Natural killer cell (primary cell): ENCODE data around the gene RAD9A. TPM values are rescaled to one million over a fixed set of nuclear protein-coding genes. Genes with fewer than 3 reads are reported as not detected.

Source experiments
- ATAC-seq, 3 donors: fragments of 150-1000 bp in 2 of 3; fragments of 200-7000 bp in 1 of 3; cut with Tn5 transposase; 1 replicate in 1 of 3; 2 replicates in 2 of 3; pipeline ENCODE4 v1.10.0; 2021; ENCODE audit warnings: mild to moderate bottlenecking in 2 of 3, moderate library complexity in 2 of 3
- DNase-seq, 2 donors: peaks; one replicate each; pipeline versions ENCODE4 v3.0.0 to v3.0.0-alpha.2; 2013 to 2021; ENCODE audit warnings: mixed read lengths in 1 of 2
- H3K27ac ChIP-seq: one replicate; pipeline ENCODE4 v1.5.1; 2013; ENCODE audit warnings: mild to moderate bottlenecking, low read length
- H3K27me3 ChIP-seq: one replicate; pipeline ENCODE4 v1.6.1; 2013; ENCODE audit warnings: low read length; ENCODE audit not compliant: control insufficient read depth, insufficient read depth
- H3K36me3 ChIP-seq: one replicate; pipeline ENCODE4 v1.6.1; 2013; ENCODE audit warnings: low read length; ENCODE audit not compliant: control insufficient read depth, insufficient read depth
- H3K4me1 ChIP-seq: one replicate; pipeline ENCODE4 v1.6.1; 2013; ENCODE audit warnings: low read length; ENCODE audit not compliant: control insufficient read depth, insufficient read depth
- H3K4me3 ChIP-seq: one replicate; pipeline ENCODE4 v1.5.1; 2013; ENCODE audit warnings: low read length
- H3K9me3 ChIP-seq: one replicate; pipeline ENCODE4 v1.6.1; 2013; ENCODE audit warnings: low read length; ENCODE audit not compliant: control insufficient read depth, insufficient read depth
- H3K27ac Mint-ChIP-seq, 2 donors: one replicate each; pipeline ENCODE4 v1.8.0; 2022; ENCODE audit warnings: mild to moderate bottlenecking in 2 of 2, mixed read lengths in 2 of 2, moderate library complexity in 1 of 2
- H3K27me3 Mint-ChIP-seq, 2 donors: one replicate each; pipeline ENCODE4 v1.8.0; 2022; ENCODE audit warnings: low read depth in 2 of 2, mixed read lengths in 2 of 2
- H3K36me3 Mint-ChIP-seq: one replicate; pipeline ENCODE4 v1.8.0; 2022; ENCODE audit warnings: mixed read lengths
- H3K4me1 Mint-ChIP-seq, 2 donors: one replicate each; pipeline ENCODE4 v1.8.0; 2022; ENCODE audit warnings: mixed read lengths in 2 of 2
- H3K4me3 Mint-ChIP-seq: one replicate; pipeline ENCODE4 v1.8.0; 2022; ENCODE audit warnings: mild to moderate bottlenecking, moderate library complexity, mixed read lengths
- H3K9me3 Mint-ChIP-seq, 2 donors: one replicate each; pipeline ENCODE4 v1.8.0; 2022; ENCODE audit warnings: mixed read lengths in 2 of 2
- CTCF ChIP-seq: fragments of 200-600 bp; IDR thresholded peaks from one replicate; pipeline ENCODE4 v1.8.0; 2022; ENCODE audit warnings: antibody characterized with exemption
- WGBS: methylation state at CpG from one replicate; pipeline ENCODE4 v1.1.7; 2013; ENCODE audit warnings: missing lambda C conversion rate; ENCODE audit not compliant: insufficient coverage; 5-methylcytosine and 5-hydroxymethylcytosine counted together
- intact Hi-C: fragments of 100-400 bp; cut with micrococcal nuclease; formaldehyde crosslinking; loops from one replicate; pipeline ENCODE4 v1.14.2; 2022
- total RNA-seq, 4 donors: library from RNA; stranded (reverse); fragments of 120-200 nt in 1 of 4; gene quantifications; one replicate each; pipeline versions ENCODE4 v1.2.3 to v1.2.4, GENCODE V29; 2013 to 2022

Gene RAD9A
- total RNA-seq, 3 donors from 2014 or later (not counting 1 experiment from before 2014, with no cell fraction given), result 30.2 to 47.1 (median 37.3) TPM

GRCh38 chr11:67434395-67434881, 42.7 kb downstream of the RAD9A start:
- Histone ChIP-seq H3K9me3 (no peaks in the 10 kb centered on the region), H3K4me3 (no peak overlapping the region), H3K36me3 (peaks cover 35% of the 10 kb centered on the region), H3K27me3 (no peaks in the 10 kb centered on the region), H3K27ac (peak overlapping the region; percentile 86), H3K4me1 (peaks cover 73% of the 10 kb centered on the region)
- H3K9me3 Mint-ChIP-seq, result no peaks in the 10 kb centered on the region
- peak overlapping the region; percentile 78 for H3K4me3 Mint-ChIP-seq
- ATAC-seq, result peak in 1 of 3 donors; percentile 3
- 47% methylated on average over 23 of the region's 23 CpGs for WGBS
- TF ChIP-seq CTCF, result no peak
- DNase-seq, result peak in 1 of 2 donors; percentile 54
- intact Hi-C loops, result no loop called here
- H3K27ac Mint-ChIP-seq, result peak overlapping the region; percentile 88 to 92
- peaks cover 43 to 65% of the 10 kb centered on the region in 2 donors for H3K4me1 Mint-ChIP-seq
- H3K36me3 Mint-ChIP-seq, result no peaks in the 10 kb centered on the region
- H3K27me3 Mint-ChIP-seq, result no peaks in the 10 kb centered on the region

DNA sequence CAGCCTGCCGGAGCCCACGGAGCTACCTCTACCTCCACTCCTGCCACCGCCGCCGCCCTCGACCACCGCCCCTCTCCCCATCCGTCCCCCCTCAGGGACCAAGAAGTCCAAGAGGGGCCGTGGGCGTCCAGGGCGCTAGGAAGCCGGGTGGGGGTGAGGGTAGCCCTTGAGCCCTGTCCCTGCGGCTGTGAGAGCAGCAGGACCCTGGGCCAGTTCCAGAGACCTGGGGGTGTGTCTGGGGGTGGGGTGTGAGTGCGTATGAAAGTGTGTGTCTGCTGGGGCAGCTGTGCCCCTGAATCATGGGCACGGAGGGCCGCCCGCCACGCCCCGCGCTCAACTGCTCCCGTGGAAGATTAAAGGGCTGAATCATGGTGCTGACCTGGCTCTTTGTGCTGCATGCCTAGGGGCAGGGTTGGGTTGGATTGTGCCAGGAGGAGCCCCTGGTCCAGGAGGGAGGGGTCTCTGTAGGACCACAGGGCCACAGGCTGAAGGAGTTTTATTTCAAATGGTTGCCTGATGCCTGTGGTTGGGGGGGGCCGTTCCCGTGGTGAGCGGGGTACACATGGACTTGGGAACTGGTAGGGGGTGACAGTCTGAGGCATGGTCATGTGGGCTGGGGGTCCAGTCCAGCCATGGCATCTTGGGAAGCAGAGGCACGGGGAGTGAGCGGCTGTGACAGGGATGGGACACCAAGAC, 43.4 kb downstream of the RAD9A start:
- WGBS, result 50% methylated on average over 25 of the region's 26 CpGs
- H3K4me3 ChIP-seq, result peak overlapping the region; percentile 81
- peaks cover 74% of the 10 kb centered on the region for H3K4me1 ChIP-seq
- H3K4me1 Mint-ChIP-seq, result peaks cover 51 to 72% of the 10 kb centered on the region in 2 donors
- no peaks in the 10 kb centered on the region for H3K27me3 ChIP-seq
- no peaks in the 10 kb centered on the region for H3K9me3 Mint-ChIP-seq
- H3K27ac Mint-ChIP-seq, result peak overlapping the region; percentile 88 to 92
- no peak for ATAC-seq
- H3K27ac ChIP-seq, result peak overlapping the region; percentile 86
- no peaks in the 10 kb centered on the region for H3K9me3 ChIP-seq
- TF ChIP-seq CTCF, result no peak
- H3K36me3 Mint-ChIP-seq, result no peaks in the 10 kb centered on the region
- peak overlapping the region; percentile 95 for H3K4me3 Mint-ChIP-seq
- intact Hi-C loops, result no loop called here
- DNase-seq, result peak in 1 of 2 donors; percentile 36
- H3K36me3 ChIP-seq, result peaks cover 35% of the 10 kb centered on the region
- H3K27me3 Mint-ChIP-seq, result no peaks in the 10 kb centered on the region

DNA sequence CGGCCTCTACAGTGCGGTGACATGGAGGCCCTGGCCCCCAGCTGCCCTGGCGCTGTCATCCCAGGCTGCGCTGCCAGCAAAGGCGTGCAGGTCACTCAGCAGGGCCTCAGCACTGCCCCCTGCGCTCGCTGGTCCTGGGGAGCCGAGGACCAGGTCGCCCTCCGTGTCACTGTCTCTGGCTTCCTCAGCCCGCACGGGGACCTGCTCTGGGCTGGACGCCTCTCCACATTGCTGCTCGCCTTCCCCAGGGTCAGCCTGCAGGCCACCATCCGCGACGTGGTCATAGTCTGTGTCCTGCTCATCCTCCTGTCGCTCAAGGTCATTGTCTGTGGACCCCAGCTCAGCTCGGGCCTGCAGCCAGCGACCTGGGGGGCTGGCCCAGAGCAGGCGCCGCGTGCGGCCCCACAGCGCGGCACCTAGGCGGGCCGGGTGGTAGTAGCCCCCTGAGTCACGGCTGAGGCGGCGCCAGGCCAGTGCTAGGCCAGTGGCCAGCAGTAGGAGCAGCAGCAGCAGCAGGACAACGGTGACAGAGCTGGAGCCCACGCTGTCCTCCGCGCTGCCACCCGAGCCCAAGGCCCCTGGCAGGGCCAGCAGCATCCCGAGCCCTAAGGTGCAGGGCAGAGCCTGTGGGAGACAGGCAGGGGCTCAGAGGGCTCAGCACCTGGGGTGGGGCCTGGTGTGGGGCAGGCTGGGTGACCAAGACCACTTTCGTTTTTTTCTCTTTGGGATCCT, 44.1 kb downstream of the RAD9A start:
- Histone ChIP-seq H3K9me3 (no peaks in the 10 kb centered on the region), H3K4me1 (peaks cover 81% of the 10 kb centered on the region), H3K4me3 (peak overlapping the region; percentile 81), H3K36me3 (peaks cover 33% of the 10 kb centered on the region), H3K27me3 (no peaks in the 10 kb centered on the region), H3K27ac (peak overlapping the region; percentile 41)
- peaks cover 58 to 79% of the 10 kb centered on the region in 2 donors for H3K4me1 Mint-ChIP-seq
- ATAC-seq (no peak), DNase-seq (peak in 1 of 2 donors; percentile 30)
- no peaks in the 10 kb centered on the region for H3K27me3 Mint-ChIP-seq
- H3K36me3 Mint-ChIP-seq, result no peaks in the 10 kb centered on the region
- intact Hi-C loops, result loop anchor here (2.0 kb wide), 1 partner anchor 33 kb away; no protein-coding TSS in a partner anchor
- peak overlapping the region; percentile 88 to 92 for H3K27ac Mint-ChIP-seq
- TF ChIP-seq CTCF, result no peak
- no peaks in the 10 kb centered on the region for H3K9me3 Mint-ChIP-seq
- WGBS, result 46% methylated on average over 38 of the region's 38 CpGs
- H3K4me3 Mint-ChIP-seq, result peak overlapping the region; percentile 95
